Activated T-helper 9 cell treated with anti-CD3 and anti-CD28 coated beads, Interleukin-2, amount 50 U/mL, for 16 hours (primary cell): ENCODE measurements around the gene ISL2.

ENCODE experiments used
- DNase-seq: peaks from one replicate; pipeline ENCODE4 v3.0.0-alpha.2; 2020; ENCODE audit warnings: low read depth

Gene ISL2

GRCh38 chr15:76377217-76377616 lies 40.6 kb downstream of the ISL2 start:
- DNase-seq: no peak

GRCh38 chr15:76377751-76378150 lies 41.2 kb downstream of the ISL2 start:
- no peak for DNase-seq

GRCh38 chr15:76378691-76379090 lies 42.1 kb downstream of the ISL2 start:
- no peak for DNase-seq

GRCh38 chr15:76380249-76380648 lies 43.7 kb downstream of the ISL2 start:
- no peak for DNase-seq

- DNase-seq: no peak
Observed at GRCh38 chr15:76381366-76381765, 44.8 kb downstream of the ISL2 start.

- DNase-seq: no peak
Observed at GRCh38 chr15:76382987-76383728, 46.6 kb downstream of the ISL2 start.

GRCh38 chr15:76384409-76384808 lies 47.8 kb downstream of the ISL2 start:
- no peak for DNase-seq

- no peak for DNase-seq
Observed at GRCh38 chr15:76386178-76386577, 49.6 kb downstream of the ISL2 start.

- DNase-seq: no peak
Observed at GRCh38 chr15:76386926-76387325, 50.4 kb downstream of the ISL2 start.

- no peak for DNase-seq
Observed at GRCh38 chr15:76390571-76390970, 54.0 kb downstream of the ISL2 start.

- DNase-seq: no peak
Observed at GRCh38 chr15:76391309-76391708, 54.7 kb downstream of the ISL2 start.

GRCh38 chr15:76391847-76392246 lies 55.3 kb downstream of the ISL2 start:
- no peak for DNase-seq
